PFSK-1 (cell line): ENCODE measurements around the gene SLC22A23.

Experiments
- FOXP2 ChIP-seq: optimal IDR thresholded peaks from 2 replicates; pipeline ENCODE3; 2011; ENCODE audit warnings: borderline replicate concordance, control low read depth, inconsistent platforms; ENCODE audit not compliant: insufficient read depth; ENCODE audit errors: extremely low read length, extremely low read depth
- POLR2AphosphoS5 ChIP-seq: IDR thresholded peaks from 2 replicates; pipeline ENCODE4 v1.6.1; 2012; ENCODE audit warnings: low read depth, mild to moderate bottlenecking, control low read depth, low read length, moderate library complexity
- SIN3A ChIP-seq: IDR thresholded peaks from 2 replicates; pipeline ENCODE4 v1.6.1; 2012; ENCODE audit warnings: mild to moderate bottlenecking, low read length, moderate library complexity, borderline replicate concordance; ENCODE audit not compliant: insufficient read depth
- TAF1 ChIP-seq: IDR thresholded peaks from 2 replicates; pipeline ENCODE4 v1.6.1; 2012; ENCODE audit warnings: low read length, control low read depth, borderline replicate concordance; ENCODE audit not compliant: insufficient read depth
- TF ChIP-seq, protein P1 (sequence below), 2 experiments: IDR thresholded peaks; 2 replicates each; pipeline versions ENCODE4 v1.6.1 to v1.8.0; 2011 to 2012; ENCODE audit warnings: low read depth in 2 of 2, low read length in 2 of 2, control low read depth in 1 of 2, inconsistent platforms in 1 of 2, mild to moderate bottlenecking in 1 of 2, moderate library complexity in 1 of 2; ENCODE audit not compliant: insufficient read depth in 1 of 2

SLC22A23 gene

DNA sequence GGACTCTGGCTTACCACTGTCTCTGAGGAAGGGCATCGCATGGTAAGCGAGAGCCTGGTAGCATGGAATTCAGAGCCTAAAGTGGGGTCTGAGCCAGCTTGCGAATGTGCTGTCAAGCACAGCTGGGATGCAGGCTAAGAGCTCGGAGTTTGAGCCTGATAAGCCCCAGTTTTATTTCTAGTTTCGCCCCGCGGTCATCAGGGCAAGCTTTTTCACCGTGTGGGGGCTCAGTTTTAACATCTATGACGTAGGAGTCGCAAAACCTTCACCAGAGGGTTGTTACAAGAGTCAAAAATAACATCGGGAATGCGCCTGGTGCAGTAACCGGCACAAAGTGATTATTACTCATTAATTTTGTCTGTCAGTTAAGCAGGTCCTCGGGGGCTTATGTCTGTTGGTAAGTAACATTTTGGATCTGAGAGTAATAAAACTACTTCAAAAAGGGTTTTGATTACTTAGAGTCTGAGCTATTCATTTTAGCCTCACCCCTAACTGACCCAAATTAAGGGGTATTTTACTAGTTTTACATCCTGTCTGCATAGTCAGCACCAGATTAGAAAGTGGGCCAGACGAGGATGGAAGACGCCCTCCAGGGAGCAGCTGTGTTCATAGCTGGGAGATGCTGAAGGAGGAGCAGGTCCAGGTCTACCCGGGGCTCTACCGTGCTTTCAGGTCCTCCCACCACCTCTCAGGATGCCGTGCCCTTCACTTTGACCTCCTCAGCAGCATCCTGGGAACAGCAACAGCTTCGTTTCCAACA, 29.7 kb downstream of the SLC22A23 start:
- no peak for TF ChIP-seq TAF1
- TF ChIP-seq FOXP2: no peak
- TF ChIP-seq POLR2AphosphoS5: no peak
- TF ChIP-seq SIN3A: no peak
- TF ChIP-seq, protein P1, sequence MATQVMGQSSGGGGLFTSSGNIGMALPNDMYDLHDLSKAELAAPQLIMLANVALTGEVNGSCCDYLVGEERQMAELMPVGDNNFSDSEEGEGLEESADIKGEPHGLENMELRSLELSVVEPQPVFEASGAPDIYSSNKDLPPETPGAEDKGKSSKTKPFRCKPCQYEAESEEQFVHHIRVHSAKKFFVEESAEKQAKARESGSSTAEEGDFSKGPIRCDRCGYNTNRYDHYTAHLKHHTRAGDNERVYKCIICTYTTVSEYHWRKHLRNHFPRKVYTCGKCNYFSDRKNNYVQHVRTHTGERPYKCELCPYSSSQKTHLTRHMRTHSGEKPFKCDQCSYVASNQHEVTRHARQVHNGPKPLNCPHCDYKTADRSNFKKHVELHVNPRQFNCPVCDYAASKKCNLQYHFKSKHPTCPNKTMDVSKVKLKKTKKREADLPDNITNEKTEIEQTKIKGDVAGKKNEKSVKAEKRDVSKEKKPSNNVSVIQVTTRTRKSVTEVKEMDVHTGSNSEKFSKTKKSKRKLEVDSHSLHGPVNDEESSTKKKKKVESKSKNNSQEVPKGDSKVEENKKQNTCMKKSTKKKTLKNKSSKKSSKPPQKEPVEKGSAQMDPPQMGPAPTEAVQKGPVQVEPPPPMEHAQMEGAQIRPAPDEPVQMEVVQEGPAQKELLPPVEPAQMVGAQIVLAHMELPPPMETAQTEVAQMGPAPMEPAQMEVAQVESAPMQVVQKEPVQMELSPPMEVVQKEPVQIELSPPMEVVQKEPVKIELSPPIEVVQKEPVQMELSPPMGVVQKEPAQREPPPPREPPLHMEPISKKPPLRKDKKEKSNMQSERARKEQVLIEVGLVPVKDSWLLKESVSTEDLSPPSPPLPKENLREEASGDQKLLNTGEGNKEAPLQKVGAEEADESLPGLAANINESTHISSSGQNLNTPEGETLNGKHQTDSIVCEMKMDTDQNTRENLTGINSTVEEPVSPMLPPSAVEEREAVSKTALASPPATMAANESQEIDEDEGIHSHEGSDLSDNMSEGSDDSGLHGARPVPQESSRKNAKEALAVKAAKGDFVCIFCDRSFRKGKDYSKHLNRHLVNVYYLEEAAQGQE (IDR thresholded peaks at IDR 0.05; ENCODE audit: insufficient read depth in 1 of 2, low read depth in 2 of 2, low read length in 2 of 2): no peak

DNA sequence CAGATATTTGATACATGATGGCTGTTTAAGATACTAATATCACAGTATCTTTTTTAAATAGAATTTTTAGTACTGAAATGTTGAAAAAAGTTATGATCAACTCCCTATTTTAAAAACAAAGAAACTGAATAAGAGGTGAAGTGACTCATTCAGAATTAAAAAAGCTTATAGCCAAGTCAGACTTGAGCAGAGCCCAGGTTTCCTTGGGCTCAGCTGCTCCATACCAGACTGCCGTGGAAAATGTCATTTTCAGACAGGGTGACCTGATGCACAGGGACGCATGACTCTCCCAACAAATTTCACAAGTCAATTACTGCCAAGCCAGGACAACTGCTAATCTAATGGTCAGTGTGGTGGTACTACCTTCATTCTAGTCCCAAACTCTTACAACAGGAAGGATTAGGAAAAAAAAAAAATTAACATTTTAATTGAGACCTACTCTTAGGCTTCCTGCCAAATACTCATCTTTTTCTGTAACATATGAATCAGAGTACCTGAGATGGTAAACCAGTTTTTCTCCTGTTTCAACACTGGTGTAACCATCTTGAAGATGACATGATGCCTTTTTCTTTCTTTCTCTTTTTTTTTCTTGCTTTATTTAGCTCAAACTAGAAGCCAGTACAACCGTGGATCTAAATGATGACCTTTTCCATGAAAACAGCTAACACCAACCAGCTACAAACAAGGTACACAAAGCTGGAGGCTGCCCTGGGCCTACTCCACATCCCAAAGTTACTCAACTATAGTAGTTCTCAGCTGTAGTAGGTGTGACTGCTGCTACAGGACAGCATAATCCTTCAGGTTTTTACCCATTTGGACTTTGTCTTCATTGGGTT, 30.5 kb downstream of the SLC22A23 start:
- TF ChIP-seq TAF1 (no peak), SIN3A (no peak), POLR2AphosphoS5 (no peak), FOXP2 (no peak)
- TF ChIP-seq, protein P1 (IDR thresholded peaks at IDR 0.05; ENCODE audit: insufficient read depth in 1 of 2, low read depth in 2 of 2, low read length in 2 of 2): no peak

DNA sequence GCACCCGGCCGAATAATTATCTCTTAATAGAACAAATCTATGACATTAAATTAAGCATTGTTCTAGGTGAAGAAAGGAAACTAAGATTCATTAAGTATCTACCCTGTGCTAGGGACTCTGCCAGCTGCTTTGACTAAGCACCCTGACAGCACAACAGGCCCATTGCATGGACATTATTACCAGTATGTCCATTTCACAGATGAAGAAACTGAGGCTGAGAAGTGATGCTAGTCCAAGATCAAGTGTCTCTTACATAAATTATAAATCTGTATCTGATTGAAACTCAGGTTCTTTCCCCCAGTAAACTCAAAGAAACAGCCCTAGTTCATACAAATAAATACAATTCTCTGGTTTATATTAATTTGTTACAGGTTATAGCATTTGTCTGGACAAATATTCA, 31.3 kb downstream of the SLC22A23 start:
- TF ChIP-seq, protein P1 (IDR thresholded peaks at IDR 0.05; ENCODE audit: insufficient read depth in 1 of 2, low read depth in 2 of 2, low read length in 2 of 2): no peak
- no peak for TF ChIP-seq POLR2AphosphoS5
- no peak for TF ChIP-seq FOXP2
- TF ChIP-seq TAF1: no peak
- TF ChIP-seq SIN3A: no peak

DNA sequence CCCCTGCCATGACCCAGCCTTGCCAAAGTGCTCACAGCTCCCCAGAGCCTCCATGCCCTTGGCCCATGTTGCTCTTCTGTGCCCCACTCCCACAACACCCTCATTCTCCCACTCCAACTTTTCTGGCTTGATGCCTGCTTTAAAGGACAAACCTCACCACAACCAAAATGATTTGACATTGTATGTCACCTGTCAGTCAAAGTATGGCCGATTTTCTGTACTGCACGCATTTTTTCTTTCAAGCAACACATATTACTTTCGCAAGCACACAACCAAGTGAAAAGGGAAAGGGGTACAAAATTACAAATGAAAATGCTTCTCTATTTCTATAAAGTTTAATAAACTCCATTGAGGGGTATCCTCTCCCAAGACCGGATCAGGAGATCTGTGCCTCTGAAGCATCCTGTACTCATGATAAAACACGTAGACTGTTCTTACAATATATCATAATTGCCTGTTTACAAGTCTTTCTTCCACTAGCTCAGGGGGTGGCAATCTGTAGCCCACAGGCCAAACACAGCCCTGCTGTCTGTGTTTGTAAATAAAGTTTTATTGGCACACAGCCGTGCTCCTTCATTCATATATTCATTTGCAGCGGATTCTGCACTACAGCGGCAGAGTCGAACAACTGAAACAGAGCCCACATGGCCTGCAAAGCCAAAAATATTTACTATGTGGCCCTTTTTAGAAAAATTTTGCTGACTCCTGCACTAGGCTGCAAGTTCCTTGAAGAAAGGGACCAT, 32.5 kb downstream of the SLC22A23 start:
- TF ChIP-seq SIN3A (no peak), TAF1 (no peak), POLR2AphosphoS5 (no peak), FOXP2 (no peak)
- TF ChIP-seq, protein P1 (IDR thresholded peaks at IDR 0.05; ENCODE audit: insufficient read depth in 1 of 2, low read depth in 2 of 2, low read length in 2 of 2): no peak
